Measurements from ENCODE around the gene GRPEL2.

The GRPEL2 gene

GRCh38 chr5:149325166-149325735 is 20.0 kb upstream of the GRPEL2 start:
- Histone ChIP-seq H3K4me2 (no peak overlapping the region), H3K27me3 (ENCODE audit: insufficient read depth, low read depth) (no peaks in the 10 kb centered on the region), H3K9ac (no peak overlapping the region), H3K4me1 (ENCODE audit: low read depth, poor library complexity, severe bottlenecking) (no peaks in the 10 kb centered on the region), H2AFZ (ENCODE audit: low read depth) (no peak overlapping the region), H4K20me1 (ENCODE audit: insufficient read depth) (no peaks in the 10 kb centered on the region), H3K36me3 (ENCODE audit: insufficient read depth) (no peaks in the 10 kb centered on the region), H3K27ac (no peak overlapping the region), H3K79me2 (ENCODE audit: insufficient read depth, low read depth) (no peaks in the 10 kb centered on the region), H3K4me3 (IDR thresholded peaks at IDR 0.05; ENCODE audit: insufficient read depth, low read depth, low read length) (no peak overlapping the region)
- TF ChIP-seq, protein P1, sequence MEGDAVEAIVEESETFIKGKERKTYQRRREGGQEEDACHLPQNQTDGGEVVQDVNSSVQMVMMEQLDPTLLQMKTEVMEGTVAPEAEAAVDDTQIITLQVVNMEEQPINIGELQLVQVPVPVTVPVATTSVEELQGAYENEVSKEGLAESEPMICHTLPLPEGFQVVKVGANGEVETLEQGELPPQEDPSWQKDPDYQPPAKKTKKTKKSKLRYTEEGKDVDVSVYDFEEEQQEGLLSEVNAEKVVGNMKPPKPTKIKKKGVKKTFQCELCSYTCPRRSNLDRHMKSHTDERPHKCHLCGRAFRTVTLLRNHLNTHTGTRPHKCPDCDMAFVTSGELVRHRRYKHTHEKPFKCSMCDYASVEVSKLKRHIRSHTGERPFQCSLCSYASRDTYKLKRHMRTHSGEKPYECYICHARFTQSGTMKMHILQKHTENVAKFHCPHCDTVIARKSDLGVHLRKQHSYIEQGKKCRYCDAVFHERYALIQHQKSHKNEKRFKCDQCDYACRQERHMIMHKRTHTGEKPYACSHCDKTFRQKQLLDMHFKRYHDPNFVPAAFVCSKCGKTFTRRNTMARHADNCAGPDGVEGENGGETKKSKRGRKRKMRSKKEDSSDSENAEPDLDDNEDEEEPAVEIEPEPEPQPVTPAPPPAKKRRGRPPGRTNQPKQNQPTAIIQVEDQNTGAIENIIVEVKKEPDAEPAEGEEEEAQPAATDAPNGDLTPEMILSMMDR (conservative IDR thresholded peaks at IDR 0.05; ENCODE audit: low read depth, low read length), result no peak

DNA sequence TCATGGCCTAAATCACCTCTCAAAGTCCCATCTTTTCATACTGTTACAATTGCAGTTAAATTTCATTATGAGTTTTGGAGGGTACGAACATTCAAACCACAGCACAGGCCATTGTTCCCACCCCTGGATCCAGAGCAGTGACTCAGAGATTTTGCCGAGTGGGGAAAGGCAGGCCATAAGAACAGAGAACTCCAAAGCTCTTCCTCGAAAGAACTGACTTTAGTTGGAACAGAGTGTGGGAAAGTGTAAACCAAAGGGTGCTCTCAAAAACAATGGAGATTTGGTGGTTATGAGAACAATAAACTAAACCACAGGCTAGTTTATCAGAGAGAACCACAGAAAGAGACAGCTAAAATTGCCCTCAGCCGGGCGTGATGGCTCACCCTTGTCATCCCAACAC is 19.4 kb upstream of the GRPEL2 start:
- H3K4me2 ChIP-seq, result no peak overlapping the region
- TF ChIP-seq, protein P1 (conservative IDR thresholded peaks at IDR 0.05; ENCODE audit: low read depth, low read length), result no peak
- H3K4me3 ChIP-seq (IDR thresholded peaks at IDR 0.05; ENCODE audit: insufficient read depth, low read depth, low read length), result no peak overlapping the region
- H3K36me3 ChIP-seq (ENCODE audit: insufficient read depth), result no peaks in the 10 kb centered on the region
- H3K9ac ChIP-seq, result no peak overlapping the region
- no peak overlapping the region for H2AFZ ChIP-seq (ENCODE audit: low read depth)
- H4K20me1 ChIP-seq (ENCODE audit: insufficient read depth), result no peaks in the 10 kb centered on the region
- no peaks in the 10 kb centered on the region for H3K4me1 ChIP-seq (ENCODE audit: low read depth, poor library complexity, severe bottlenecking)
- no peaks in the 10 kb centered on the region for H3K27me3 ChIP-seq (ENCODE audit: insufficient read depth, low read depth)
- no peak overlapping the region for H3K27ac ChIP-seq
- H3K79me2 ChIP-seq (ENCODE audit: insufficient read depth, low read depth), result no peaks in the 10 kb centered on the region

DNA sequence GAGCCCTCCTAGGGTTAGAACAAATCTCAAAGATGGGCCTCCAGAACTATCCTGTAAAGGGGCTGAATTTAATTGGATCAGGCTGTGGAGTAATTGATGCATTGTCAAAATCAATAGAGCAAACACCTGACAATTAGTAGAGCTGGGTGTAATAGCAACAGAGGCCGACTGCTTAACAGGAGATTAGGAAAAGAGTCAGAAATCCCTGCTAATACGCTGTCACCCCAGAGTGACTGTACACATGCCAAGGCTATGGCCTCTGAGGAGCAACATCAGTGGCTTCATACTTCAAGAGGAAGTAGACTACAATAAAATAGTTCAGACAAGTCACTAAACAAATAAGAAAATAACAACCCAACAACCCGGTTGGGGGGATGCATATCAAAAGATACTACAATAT is 18.7 kb upstream of the GRPEL2 start:
- Histone ChIP-seq H3K4me1 (ENCODE audit: low read depth, poor library complexity, severe bottlenecking) (no peaks in the 10 kb centered on the region), H3K36me3 (ENCODE audit: insufficient read depth) (no peaks in the 10 kb centered on the region), H3K4me2 (no peak overlapping the region), H4K20me1 (ENCODE audit: insufficient read depth) (no peaks in the 10 kb centered on the region), H3K79me2 (ENCODE audit: insufficient read depth, low read depth) (no peaks in the 10 kb centered on the region), H2AFZ (ENCODE audit: low read depth) (no peak overlapping the region), H3K27ac (no peak overlapping the region), H3K4me3 (IDR thresholded peaks at IDR 0.05; ENCODE audit: insufficient read depth, low read depth, low read length) (no peak overlapping the region), H3K9ac (no peak overlapping the region), H3K27me3 (ENCODE audit: insufficient read depth, low read depth) (no peaks in the 10 kb centered on the region)
- TF ChIP-seq, protein P1 (conservative IDR thresholded peaks at IDR 0.05; ENCODE audit: low read depth, low read length), result no peak

DNA sequence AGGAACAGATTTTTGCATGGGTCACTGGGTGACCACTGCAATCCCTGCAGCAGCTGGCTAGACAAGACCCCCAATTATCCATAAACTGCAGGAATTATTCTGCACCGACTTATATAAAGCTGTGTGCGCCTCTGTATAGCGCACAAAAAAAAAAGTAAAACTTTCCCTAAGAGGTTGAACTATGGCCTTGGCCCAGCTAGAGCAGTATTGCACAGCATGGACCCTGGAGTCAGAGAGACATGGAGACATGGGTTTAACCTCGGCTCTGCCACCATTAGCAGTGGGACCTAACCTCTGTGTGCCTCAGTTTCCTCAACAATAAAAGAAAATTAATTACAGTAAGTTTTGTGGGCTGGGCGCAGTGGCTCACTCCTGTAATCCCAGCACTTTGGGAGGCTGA is 17.1 kb upstream of the GRPEL2 start:
- Histone ChIP-seq H3K4me1 (ENCODE audit: low read depth, poor library complexity, severe bottlenecking) (no peaks in the 10 kb centered on the region), H3K79me2 (ENCODE audit: insufficient read depth, low read depth) (no peaks in the 10 kb centered on the region), H4K20me1 (ENCODE audit: insufficient read depth) (no peaks in the 10 kb centered on the region), H3K9ac (no peak overlapping the region), H3K4me3 (IDR thresholded peaks at IDR 0.05; ENCODE audit: insufficient read depth, low read depth, low read length) (no peak overlapping the region), H3K27me3 (ENCODE audit: insufficient read depth, low read depth) (no peaks in the 10 kb centered on the region), H3K4me2 (no peak overlapping the region), H3K27ac (no peak overlapping the region), H3K36me3 (ENCODE audit: insufficient read depth) (no peaks in the 10 kb centered on the region), H2AFZ (ENCODE audit: low read depth) (no peak overlapping the region)
- TF ChIP-seq, protein P1 (conservative IDR thresholded peaks at IDR 0.05; ENCODE audit: low read depth, low read length), result no peak
